Measurements from ENCODE around the gene ETNK2. TPM values are rescaled to one million over a fixed set of nuclear protein-coding genes. Genes with fewer than 3 reads are reported as not detected.

ETNK2 gene
- total and polyA plus RNA-seq, 2 of the 8 experiments (the other 6 are each of a cell fraction or from before 2014, with no cell fraction given) = 20.1 to 26.7 TPM

GRCh38 chr1:204157962-204158361, 6.1 kb upstream of the ETNK2 start:
- ChIA-PET CTCF (ENCODE audit: partially characterized antibody) (interaction anchor here (0.6 to 18.7 kb wide), 9 partner anchors 18 to 299 kb away, joined by 3 to 360 read pairs (median 5); partner anchors contain the start of gene KISS1), POLR2A (ENCODE audit: partially characterized antibody) (interaction anchor here (1.2 kb wide), 1 partner anchor 287 kb away, joined by 3 read pairs; no protein-coding TSS in a partner anchor)
- Histone ChIP-seq H3K79me2 (ENCODE audit: control insufficient read depth in 1 of 2, insufficient read depth in 2 of 2, low read length in 2 of 2) (no peaks in the 10 kb centered on the region), H3K4me3 (ENCODE audit: extremely low read depth in 1 of 4, insufficient read depth in 2 of 4, low read depth in 3 of 4, low read length in 4 of 4) (no peak overlapping the region), H3K27me3 (replicated peaks in 1 of 4; ENCODE audit: control insufficient read depth in 3 of 4, extremely low read depth in 1 of 4, insufficient read depth in 3 of 4, low read length in 3 of 4) (peaks cover 0 to 6% (median 1%) of the 10 kb centered on the region in 4 experiments; a peak in 4 of 7 replicates), H2BK12ac (ENCODE audit: low read depth, low read length) (no peak overlapping the region), H3K36me3 (ENCODE audit: control insufficient read depth in 2 of 4, insufficient read depth in 4 of 4, low read length in 3 of 4) (no peaks in the 10 kb centered on the region), H3K9me3 (ENCODE audit: insufficient read depth in 2 of 2, low read depth in 1 of 2, low read length in 1 of 2) (no peaks in the 10 kb centered on the region), H4K8ac (ENCODE audit: extremely low read depth, insufficient read depth, low read length) (no peak overlapping the region), H3K79me1 (ENCODE audit: low read depth, low read length) (no peaks in the 10 kb centered on the region), H3K23me2 (ENCODE audit: low read depth, low read length) (no peaks in the 10 kb centered on the region; the same call in 1 of the 2 replicates), H2AFZ (ENCODE audit: low read length) (no peak overlapping the region), H4K20me1 (replicated peaks in 1 of 2; ENCODE audit: control insufficient read depth in 1 of 2, insufficient read depth in 2 of 2, low read length in 2 of 2) (no peaks in the 10 kb centered on the region), H3K56ac (replicated peaks; ENCODE audit: insufficient read length, low read depth, low read length) (no peak overlapping the region), H3K27ac (ENCODE audit: low read depth, low read length) (no peak overlapping the region), H4K5ac (ENCODE audit: insufficient read length, low read depth, low read length) (no peak overlapping the region), H3K4me2 (ENCODE audit: insufficient read depth in 1 of 2, low read depth in 2 of 2, low read length in 2 of 2) (no peak overlapping the region), H3K18ac (ENCODE audit: extremely low read depth, low read length) (no peak overlapping the region), H3K4ac (replicated peaks; ENCODE audit: insufficient read length, low read depth, low read length) (no peak overlapping the region), H4K91ac (replicated peaks; ENCODE audit: insufficient read length, low read length) (no peak overlapping the region), H3K4me1 (replicated peaks in 1 of 4; ENCODE audit: control insufficient read depth in 3 of 4, insufficient read depth in 4 of 4, low read length in 3 of 4) (no peaks in the 10 kb centered on the region; a peak in 1 of 7 replicates), H2BK5ac (ENCODE audit: low read depth, low read length) (no peak overlapping the region), H2BK15ac (ENCODE audit: low read length) (no peak overlapping the region), H2BK120ac (replicated peaks; ENCODE audit: low read depth, low read length) (no peak overlapping the region), H2BK20ac (ENCODE audit: low read length) (no peak overlapping the region), H3K23ac (ENCODE audit: insufficient read length) (no peak overlapping the region), H2AK5ac (ENCODE audit: low read depth, low read length) (no peak overlapping the region), H3K14ac (ENCODE audit: insufficient read length) (no peak overlapping the region), H3K9ac (replicated peaks in 1 of 4; ENCODE audit: extremely low read depth in 1 of 4, low read depth in 3 of 4, low read length in 3 of 4) (no peak overlapping the region)
- TF ChIP-seq TCF12 (IDR thresholded peaks at IDR 0.05; ENCODE audit: low read depth, low read length) (no peak), PHF8 (conservative IDR thresholded peaks at IDR 0.05; ENCODE audit: low read depth, low read length) (no peak), TAF1 (IDR thresholded peaks at IDR 0.05; ENCODE audit: low read depth, low read length) (no peak), SP2 (IDR thresholded peaks at IDR 0.05; ENCODE audit: low read length) (no peak), SAP30 (IDR thresholded peaks at IDR 0.05; ENCODE audit: insufficient read depth, insufficient replicate concordance, low read length) (no peak), ZNF274 (IDR thresholded peaks at IDR 0.05; ENCODE audit: borderline replicate concordance, extremely low read depth, low read length) (no peak)
- DNase-seq (ENCODE audit: low read depth in 1 of 2, low spot score in 2 of 2) = no peak
- 92% methylated on average over 6 of the region's 6 CpGs; no CpG with 5 or more reads in 1 of the 2 experiments for WGBS, 2 experiments (ENCODE audit: extremely low coverage in 1 of 2, insufficient coverage in 1 of 2, insufficient read length in 1 of 2, insufficient replicate concordance in 2 of 2, low coverage in 1 of 2, low lambda C conversion rate in 2 of 2, missing lambda C conversion rate in 1 of 2)
- FAIRE-seq = no peak
